Rectal smooth muscle tissue (tissue), 1 donor: Measurements from ENCODE around the gene IDH3G.
A peak's percentile ranks its signal among the peaks of the same experiment; 100 is the strongest.

Source experiments
- H3K27ac ChIP-seq: one replicate; pipeline ENCODE4 v1.7.0; 2013; ENCODE audit warnings: low read depth, low read length, inconsistent platforms
- H3K27me3 ChIP-seq: one replicate; pipeline ENCODE4 v1.7.0; 2013; ENCODE audit warnings: low read length; ENCODE audit not compliant: control insufficient read depth, insufficient read depth
- H3K36me3 ChIP-seq: one replicate; pipeline ENCODE4 v1.7.0; 2013; ENCODE audit warnings: low read length; ENCODE audit not compliant: control insufficient read depth, insufficient read depth
- H3K4me1 ChIP-seq: one replicate; pipeline ENCODE4 v1.7.0; 2013; ENCODE audit warnings: low read length; ENCODE audit not compliant: control insufficient read depth, insufficient read depth
- H3K4me3 ChIP-seq: one replicate; pipeline ENCODE4 v1.7.0; 2013; ENCODE audit warnings: low read length
- H3K9ac ChIP-seq: one replicate; pipeline ENCODE4 v1.7.0; 2013; ENCODE audit warnings: low read length

IDH3G gene

GRCh38 chrX:153773218-153773611, 21.0 kb downstream of the IDH3G start:
- no peak overlapping the region for H3K27ac ChIP-seq
- no peaks in the 10 kb centered on the region for H3K36me3 ChIP-seq
- no peaks in the 10 kb centered on the region for H3K4me1 ChIP-seq
- no peak overlapping the region for H3K9ac ChIP-seq
- no peak overlapping the region for H3K4me3 ChIP-seq
- H3K27me3 ChIP-seq, result peaks cover 2% of the 10 kb centered on the region

- no peak overlapping the region for H3K4me3 ChIP-seq
- H3K27me3 ChIP-seq, result peaks cover 2% of the 10 kb centered on the region
- H3K36me3 ChIP-seq, result no peaks in the 10 kb centered on the region
- no peak overlapping the region for H3K9ac ChIP-seq
- H3K27ac ChIP-seq, result no peak overlapping the region
- H3K4me1 ChIP-seq, result no peaks in the 10 kb centered on the region
These were observed 21.6 kb downstream of the IDH3G start for GRCh38 chrX:153772316-153773217.

DNA sequence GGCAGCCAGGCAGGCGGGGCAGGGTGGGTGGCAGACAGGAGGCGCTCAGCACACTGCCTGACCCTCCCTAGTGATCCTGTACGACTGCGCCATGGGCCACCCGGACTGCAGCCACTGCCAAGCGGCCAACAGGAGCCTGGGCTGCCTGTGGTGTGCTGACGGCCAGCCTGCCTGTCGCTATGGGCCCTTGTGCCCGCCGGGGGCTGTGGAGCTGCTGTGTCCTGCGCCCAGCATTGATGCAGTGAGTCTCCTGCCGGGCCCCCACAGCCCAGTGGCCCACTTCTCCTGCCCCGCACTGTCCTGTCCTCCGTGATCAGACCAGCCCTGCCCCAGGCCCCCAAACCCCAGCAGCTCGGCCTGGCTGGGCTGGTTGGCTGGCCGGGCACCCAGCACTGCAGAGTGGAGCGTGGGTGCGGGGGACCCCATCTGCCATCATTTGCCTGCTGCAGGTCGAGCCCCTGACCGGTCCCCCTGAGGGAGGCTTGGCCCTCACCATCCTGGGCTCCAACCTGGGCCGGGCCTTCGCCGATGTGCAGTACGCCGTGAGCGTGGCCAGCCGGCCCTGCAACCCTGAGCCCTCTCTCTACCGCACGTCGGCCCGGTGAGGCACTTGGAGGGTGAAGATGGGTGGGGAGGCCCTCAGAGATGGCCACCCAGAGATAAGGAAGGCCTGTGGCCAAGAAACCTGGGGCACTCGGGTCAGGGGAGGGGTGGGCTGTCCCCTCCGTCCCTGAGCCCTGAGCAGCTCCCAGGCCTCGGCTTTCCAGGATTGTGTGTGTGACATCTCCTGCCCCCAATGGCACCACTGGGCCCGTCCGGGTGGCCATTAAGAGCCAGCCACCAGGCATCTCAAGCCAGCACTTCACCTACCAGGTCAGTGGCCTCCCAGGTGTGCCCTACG, 22.5 kb downstream of the IDH3G start:
- Histone ChIP-seq H3K4me3 (no peak overlapping the region), H3K27me3 (peaks cover 2% of the 10 kb centered on the region), H3K4me1 (peaks cover 2% of the 10 kb centered on the region), H3K27ac (no peak overlapping the region), H3K9ac (no peak overlapping the region), H3K36me3 (no peaks in the 10 kb centered on the region)

DNA sequence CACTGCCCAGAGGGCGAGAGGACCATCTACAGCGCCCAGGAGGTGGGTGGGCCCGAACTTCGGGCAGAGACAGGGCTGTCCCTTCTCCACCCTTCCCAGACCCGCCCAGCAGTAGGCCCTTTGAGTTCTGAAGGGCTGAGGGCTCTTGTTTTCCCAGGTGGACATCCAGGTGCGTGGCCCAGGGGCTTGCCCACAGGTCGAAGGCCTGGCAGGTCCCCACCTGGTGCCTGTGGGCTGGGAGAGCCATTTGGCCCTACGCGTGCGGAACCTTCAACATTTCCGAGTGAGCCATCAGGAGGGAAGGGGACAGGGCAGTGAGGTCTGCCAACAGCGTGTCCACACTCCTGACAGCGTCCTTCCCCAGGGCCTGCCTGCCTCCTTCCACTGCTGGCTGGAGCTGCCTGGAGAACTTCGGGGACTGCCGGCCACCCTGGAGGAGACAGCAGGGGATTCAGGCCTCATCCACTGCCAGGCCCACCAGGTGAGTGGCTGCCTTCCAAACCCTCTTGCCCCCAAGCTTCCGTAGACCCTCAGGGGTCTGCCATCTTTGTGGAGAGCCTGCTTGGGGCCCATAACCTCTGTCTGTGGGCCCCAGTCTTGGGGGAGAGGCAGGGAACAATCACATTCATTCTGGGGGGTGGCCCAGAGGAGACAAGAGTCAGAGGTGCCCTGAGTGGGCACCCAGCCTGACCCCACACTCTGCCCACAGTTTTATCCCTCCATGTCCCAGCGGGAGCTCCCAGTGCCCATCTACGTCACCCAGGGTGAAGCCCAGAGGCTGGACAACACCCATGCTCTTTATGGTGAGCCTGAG, 23.4 kb downstream of the IDH3G start:
- H3K36me3 ChIP-seq, result no peaks in the 10 kb centered on the region

DNA sequence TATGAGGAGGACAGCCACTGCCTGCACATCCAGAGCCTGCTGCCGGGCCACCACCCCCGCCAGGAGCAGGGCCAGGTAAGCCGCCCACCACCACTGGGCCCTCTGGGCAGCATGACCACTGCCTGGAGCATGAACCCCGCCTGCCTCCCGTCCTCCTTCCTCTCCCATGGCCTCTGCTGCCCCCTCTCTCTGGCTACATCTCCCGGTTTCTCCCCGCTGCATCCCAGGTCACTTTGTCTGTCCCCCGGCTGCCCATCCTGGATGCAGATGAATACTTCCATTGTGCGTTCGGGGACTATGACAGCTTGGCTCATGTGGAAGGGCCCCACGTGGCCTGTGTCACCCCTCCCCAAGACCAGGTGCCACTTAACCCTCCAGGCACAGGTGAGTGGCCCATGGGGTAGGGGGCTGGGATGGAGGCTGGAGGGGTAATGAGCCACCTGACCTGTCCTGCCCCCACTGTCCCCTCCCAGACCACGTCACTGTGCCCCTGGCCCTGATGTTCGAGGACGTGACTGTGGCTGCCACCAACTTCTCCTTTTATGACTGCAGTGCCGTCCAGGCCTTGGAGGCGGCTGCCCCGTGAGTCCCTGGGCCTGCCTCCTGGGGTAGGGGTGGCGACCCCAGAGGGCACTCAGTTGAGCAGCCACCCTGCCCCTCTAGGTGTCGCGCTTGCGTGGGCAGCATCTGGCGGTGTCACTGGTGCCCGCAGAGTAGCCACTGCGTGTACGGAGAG, 24.1 kb downstream of the IDH3G start:
- no peak overlapping the region for H3K9ac ChIP-seq
- H3K27me3 ChIP-seq, result peaks cover 1% of the 10 kb centered on the region
- H3K4me1 ChIP-seq, result peaks cover 4% of the 10 kb centered on the region
- no peaks in the 10 kb centered on the region for H3K36me3 ChIP-seq
- no peak overlapping the region for H3K4me3 ChIP-seq
- no peak overlapping the region for H3K27ac ChIP-seq

More for the DNA sequence above, 23.4 kb downstream of the IDH3G start:
- Histone ChIP-seq H3K27ac (no peak overlapping the region), H3K27me3 (peaks cover 2% of the 10 kb centered on the region), H3K4me3 (no peak overlapping the region), H3K4me1 (peaks cover 4% of the 10 kb centered on the region), H3K9ac (no peak overlapping the region)

DNA sequence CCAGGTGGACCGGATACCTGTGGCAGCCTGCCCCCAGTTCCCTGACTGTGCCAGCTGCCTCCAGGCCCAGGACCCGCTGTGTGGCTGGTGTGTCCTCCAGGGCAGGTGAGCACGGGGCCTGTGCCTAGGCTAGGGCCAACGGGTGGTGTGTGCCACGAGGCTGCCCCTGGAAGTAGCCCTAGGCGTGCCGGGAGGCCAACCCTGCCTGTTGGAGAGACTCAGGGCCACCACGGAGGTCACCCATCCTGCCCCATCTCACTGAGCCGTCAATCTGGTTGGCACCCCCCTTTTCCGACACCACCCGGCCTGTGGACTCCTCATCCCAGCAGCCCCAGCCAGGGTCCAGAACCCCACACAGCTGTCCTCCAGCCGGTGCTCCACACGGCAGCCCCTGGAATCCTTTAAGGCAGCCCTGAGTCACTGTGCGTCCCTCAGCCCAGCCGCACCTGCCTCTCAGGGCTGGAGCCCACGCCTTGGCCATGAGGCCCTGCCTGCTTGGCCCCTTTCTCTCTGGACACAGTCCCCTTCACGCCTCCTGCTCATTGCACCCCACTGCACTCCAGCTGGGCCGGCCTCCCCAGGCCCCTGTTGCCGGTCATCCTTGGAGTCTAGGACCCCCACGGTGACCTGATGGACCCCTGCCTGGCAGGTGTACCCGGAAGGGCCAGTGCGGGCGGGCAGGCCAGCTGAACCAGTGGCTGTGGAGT, 24.9 kb downstream of the IDH3G start:
- H3K9ac ChIP-seq, result no peak overlapping the region

DNA sequence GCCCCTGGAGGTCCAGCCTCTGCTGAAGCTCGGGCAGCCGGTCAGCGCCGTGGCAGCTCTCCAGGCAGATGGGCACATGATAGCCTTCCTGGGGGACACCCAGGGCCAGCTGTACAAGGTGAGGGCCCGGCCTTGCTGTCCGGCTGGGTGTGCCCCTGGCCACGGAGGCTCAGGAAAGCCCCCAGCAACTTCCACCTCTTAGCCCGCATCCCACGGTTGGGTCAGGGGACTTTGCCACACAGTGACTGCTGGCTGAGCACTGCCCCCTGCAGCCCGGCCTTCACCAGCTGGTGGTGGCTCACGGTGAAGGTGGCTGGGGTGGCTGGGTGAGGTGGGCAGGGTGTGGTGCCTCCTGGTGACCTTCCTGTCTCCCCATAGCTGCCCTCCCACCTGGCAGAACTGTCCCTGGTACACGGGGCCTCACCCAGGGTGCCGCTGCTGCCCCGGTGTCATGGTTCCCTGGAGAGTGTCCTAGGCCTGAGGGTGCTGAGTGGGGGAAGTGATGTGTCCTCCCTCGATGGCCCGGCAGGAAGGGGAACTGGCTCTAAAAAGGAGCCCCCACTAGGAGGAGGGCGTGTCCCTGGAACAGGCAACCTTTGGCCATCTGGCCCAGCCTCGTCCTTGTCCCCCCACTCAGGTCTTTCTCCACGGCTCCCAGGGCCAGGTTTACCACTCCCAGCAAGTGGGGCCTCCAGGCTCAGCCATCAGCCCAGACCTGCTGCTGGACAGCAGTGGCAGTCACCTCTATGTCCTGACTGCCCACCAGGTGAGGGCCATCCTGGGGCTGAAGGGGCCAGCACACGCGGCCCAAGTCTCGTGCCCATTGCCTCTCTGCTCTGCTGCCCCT, 25.6 kb downstream of the IDH3G start:
- Histone ChIP-seq H3K4me1 (peaks cover 4% of the 10 kb centered on the region), H3K9ac (no peak overlapping the region), H3K4me3 (no peak overlapping the region), H3K27me3 (no peaks in the 10 kb centered on the region), H3K27ac (no peak overlapping the region), H3K36me3 (no peaks in the 10 kb centered on the region)

More for the DNA sequence above, 24.9 kb downstream of the IDH3G start:
- Histone ChIP-seq H3K4me3 (no peak overlapping the region), H3K27me3 (no peaks in the 10 kb centered on the region), H3K4me1 (peaks cover 4% of the 10 kb centered on the region), H3K27ac (no peak overlapping the region), H3K36me3 (no peaks in the 10 kb centered on the region)

DNA sequence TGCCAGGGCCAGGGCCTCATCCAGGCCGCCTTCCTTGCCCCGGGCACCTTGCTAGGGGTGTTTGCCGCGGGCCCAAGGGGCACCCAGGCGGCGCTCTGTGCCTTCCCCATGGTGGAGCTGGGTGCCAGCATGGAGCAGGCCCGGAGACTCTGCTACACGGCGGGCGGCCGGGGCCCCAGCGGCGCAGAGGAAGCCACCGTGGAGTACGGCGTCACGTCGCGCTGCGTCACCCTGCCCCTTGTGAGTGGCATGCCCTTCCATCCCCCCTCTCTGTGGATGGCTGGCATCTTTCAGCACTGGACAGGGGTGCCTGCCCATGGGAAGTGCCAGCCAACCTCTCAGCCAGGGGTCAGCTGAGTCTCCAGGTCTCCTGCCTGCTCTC, 26.5 kb downstream of the IDH3G start:
- H3K4me3 ChIP-seq, result no peak overlapping the region
- peaks cover 4% of the 10 kb centered on the region for H3K4me1 ChIP-seq
- H3K36me3 ChIP-seq, result no peaks in the 10 kb centered on the region
- H3K27me3 ChIP-seq, result no peaks in the 10 kb centered on the region
- no peak overlapping the region for H3K27ac ChIP-seq
- H3K9ac ChIP-seq, result no peak overlapping the region

GRCh38 chrX:153766871-153767673, 27.1 kb downstream of the IDH3G start:
- H3K4me1 ChIP-seq, result peaks cover 4% of the 10 kb centered on the region
- no peaks in the 10 kb centered on the region for H3K36me3 ChIP-seq
- H3K9ac ChIP-seq, result peak overlapping the region; percentile 47
- peak overlapping the region; percentile 71 for H3K27ac ChIP-seq
- no peaks in the 10 kb centered on the region for H3K27me3 ChIP-seq
- peak overlapping the region; percentile 26 for H3K4me3 ChIP-seq
